Liver (tissue), 9 donors: ENCODE results near the gene CRADD. TPM values are rescaled to one million over a fixed set of nuclear protein-coding genes. Genes with fewer than 3 reads are reported as not detected.

ENCODE experiments used
- DNase-seq: peaks from one replicate; pipeline ENCODE4 v3.0.0-alpha.2; 2017; ENCODE audit warnings: low spot score
- H3K27ac ChIP-seq, 2 donors: one replicate each; pipeline ENCODE4 v1.7.0; 2013; ENCODE audit warnings: inconsistent platforms in 2 of 2, low read length in 2 of 2, control low read depth in 1 of 2, low read depth in 1 of 2, mild to moderate bottlenecking in 1 of 2
- H3K27me3 ChIP-seq, 4 donors: one replicate each; pipeline versions ENCODE4 v1.6.1 to v1.7.0; 2013; ENCODE audit warnings: low read length in 3 of 4, inconsistent platforms in 1 of 4, mild to moderate bottlenecking in 1 of 4, moderate library complexity in 1 of 4; ENCODE audit not compliant: control insufficient read depth in 4 of 4, insufficient read depth in 4 of 4
- H3K36me3 ChIP-seq, 4 donors: one replicate each; pipeline versions ENCODE4 v1.6.1 to v1.7.0; 2013; ENCODE audit warnings: low read length in 3 of 4, mild to moderate bottlenecking in 3 of 4, low read depth in 1 of 4, moderate library complexity in 1 of 4; ENCODE audit not compliant: control insufficient read depth in 4 of 4, insufficient read depth in 3 of 4
- H3K4me1 ChIP-seq, 4 donors: one replicate each; pipeline versions ENCODE4 v1.6.1 to v1.7.0; 2013; ENCODE audit warnings: low read length in 3 of 4, mild to moderate bottlenecking in 3 of 4, moderate library complexity in 1 of 4; ENCODE audit not compliant: control insufficient read depth in 4 of 4, insufficient read depth in 4 of 4
- H3K4me3 ChIP-seq, 3 donors: one replicate each; pipeline versions ENCODE4 v1.6.1 to v1.7.0; 2013; ENCODE audit warnings: low read length in 3 of 3, control low read depth in 1 of 3, low read depth in 1 of 3, mild to moderate bottlenecking in 1 of 3
- H3K9ac ChIP-seq, 2 donors: one replicate each; pipeline ENCODE4 v1.7.0; 2013; ENCODE audit warnings: low read length in 2 of 2, mild to moderate bottlenecking in 2 of 2, moderate library complexity in 2 of 2, control low read depth in 1 of 2, low read depth in 1 of 2
- H3K9me3 ChIP-seq, 4 donors: one replicate each; pipeline versions ENCODE4 v1.6.1 to v1.7.0; 2013; ENCODE audit warnings: low read length in 3 of 4; ENCODE audit not compliant: control insufficient read depth in 4 of 4
- ATF3 ChIP-seq: IDR thresholded peaks from 2 replicates; pipeline ENCODE4 v1.6.1; 2016; ENCODE audit warnings: antibody characterized with exemption
- CTCF ChIP-seq: fragments of 150-350 bp; IDR thresholded peaks from 2 replicates; pipeline ENCODE4 v1.5.1; 2017; ENCODE audit warnings: improper control_type of control experiment, low read depth, low read length; ENCODE audit not compliant: missing input control
- EGR1 ChIP-seq, 2 donors: IDR thresholded peaks; 2 replicates each; pipeline ENCODE4 v1.6.1; 2016 to 2018; ENCODE audit warnings: antibody characterized with exemption in 2 of 2, low read depth in 2 of 2
- FOXA1 ChIP-seq: IDR thresholded peaks from 2 replicates; pipeline ENCODE4 v1.6.1; 2016; ENCODE audit warnings: antibody characterized with exemption
- FOXA2 ChIP-seq: IDR thresholded peaks from 2 replicates; pipeline ENCODE4 v1.6.1; 2016; ENCODE audit warnings: antibody characterized with exemption
- GABPA ChIP-seq, 2 donors: IDR thresholded peaks in 1 of 2; conservative IDR thresholded peaks in 1 of 2; 2 replicates each; pipeline ENCODE4 v1.6.1; 2016; ENCODE audit warnings: antibody characterized with exemption in 2 of 2, mild to moderate bottlenecking in 1 of 2, moderate library complexity in 1 of 2
- HNF4A ChIP-seq, 2 donors: conservative IDR thresholded peaks; 2 replicates each; pipeline ENCODE4 v1.6.1; 2016; ENCODE audit warnings: antibody characterized with exemption in 2 of 2, mild to moderate bottlenecking in 2 of 2
- HNF4G ChIP-seq: IDR thresholded peaks from 2 replicates; pipeline ENCODE4 v1.6.1; 2016; ENCODE audit warnings: antibody characterized with exemption
- JUND ChIP-seq, 2 donors: IDR thresholded peaks; 2 replicates each; pipeline ENCODE4 v1.6.1; 2016; ENCODE audit warnings: antibody characterized with exemption in 2 of 2
- NR2F2 ChIP-seq: IDR thresholded peaks from 2 replicates; pipeline ENCODE4 v1.6.1; 2016; ENCODE audit warnings: antibody characterized with exemption
- RAD21 ChIP-seq, 2 donors: IDR thresholded peaks; 2 replicates each; pipeline ENCODE4 v1.6.1; 2016; ENCODE audit warnings: antibody characterized with exemption in 2 of 2, mild to moderate bottlenecking in 2 of 2
- RXRA ChIP-seq, 2 donors: IDR thresholded peaks; 2 replicates each; pipeline ENCODE4 v1.6.1; 2017 to 2018; ENCODE audit warnings: antibody characterized with exemption in 2 of 2, mild to moderate bottlenecking in 1 of 2
- SP1 ChIP-seq: IDR thresholded peaks from 2 replicates; pipeline ENCODE4 v1.6.1; 2018; ENCODE audit warnings: antibody characterized with exemption, mild to moderate bottlenecking
- TAF1 ChIP-seq: conservative IDR thresholded peaks from 2 replicates; pipeline ENCODE4 v1.6.1; 2016; ENCODE audit warnings: antibody characterized with exemption, mild to moderate bottlenecking
- YY1 ChIP-seq: IDR thresholded peaks from 2 replicates; pipeline ENCODE4 v1.6.1; 2016; ENCODE audit warnings: antibody characterized with exemption, mild to moderate bottlenecking
- ZBTB33 ChIP-seq: IDR thresholded peaks from 2 replicates; pipeline ENCODE4 v1.6.1; 2016; ENCODE audit warnings: antibody characterized with exemption
- WGBS: extraction: QIAGEN DNeasy Blood & Tissue Kit; methylation state at CpG from one replicate; pipeline ENCODE4 v1.1.7; 2013; 5-methylcytosine and 5-hydroxymethylcytosine counted together
- polyA plus RNA-seq, 2 donors: library from polyadenylated mRNA; stranded (reverse) in 1 of 2; unstranded in 1 of 2; fragments of 200-250 nt in 1 of 2; fragments of >200 nt in 1 of 2; fragmentation: Nextera tagmentation in 1 of 2; extraction: Ambion mirVana in 1 of 2; gene quantifications; one replicate each; pipeline versions ENCODE4 v1.2.1 to v1.2.3, GENCODE V29; 2013 to 2015
- total RNA-seq, 2 donors: library from RNA; depleted of rRNA; stranded (reverse); fragments of >200 nt; gene quantifications; one replicate each; pipeline ENCODE4 v1.2.3, GENCODE V29; 2014
- TF ChIP-seq, protein P1 (sequence below): IDR thresholded peaks from 2 replicates; pipeline ENCODE4 v1.6.1; 2016; ENCODE audit warnings: antibody characterized with exemption, mild to moderate bottlenecking
- TF ChIP-seq, protein P2 (sequence below): IDR thresholded peaks from 2 replicates; pipeline ENCODE4 v1.6.1; 2016; ENCODE audit warnings: antibody characterized with exemption
- donor health status: healthy.
- donor health status: healthy.
- donor health status: healthy.
- donor health status: healthy.
- donor health status: healthy.

Gene CRADD
- total and polyA plus RNA-seq, 4 donors: 19.4 to 48.9 (median 29.6) TPM

DNA sequence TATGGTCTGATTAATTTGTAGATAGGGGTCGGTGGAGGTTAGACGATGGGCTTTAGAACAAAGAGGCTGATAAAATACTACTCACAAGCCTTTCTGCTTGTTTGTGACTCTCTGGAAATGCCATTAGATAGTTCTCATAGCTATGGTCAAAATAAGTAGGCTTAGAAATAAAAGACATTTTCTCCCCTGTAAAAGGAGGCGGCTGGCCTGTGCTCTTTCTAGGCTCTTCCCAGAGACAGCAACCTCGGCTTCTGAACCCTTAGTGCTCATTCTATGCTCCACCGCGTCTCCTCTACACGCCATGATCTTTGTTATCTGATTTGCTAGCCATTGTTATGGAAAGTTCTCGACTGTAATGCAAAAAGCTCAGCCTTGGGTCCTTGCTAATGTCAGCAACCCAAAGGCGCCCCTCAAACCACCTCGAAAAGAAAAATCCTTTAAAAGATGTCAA lies 64.5 kb downstream of the CRADD start:
- H3K9me3 ChIP-seq: no peaks in the 10 kb centered on the region
- peaks cover 1 to 34% (median 17%) of the 10 kb centered on the region in 4 donors for H3K4me1 ChIP-seq
- H3K4me3 ChIP-seq: peak overlapping the region; percentile 59 to 65 (median 61)
- peak overlapping the region; percentile 77 to 98 for H3K9ac ChIP-seq
- DNase-seq: peak; percentile 53
- TF ChIP-seq HNF4A (conservative IDR thresholded peaks at IDR 0.05) (no peak), FOXA2 (no peak), HNF4G (no peak), RXRA (IDR thresholded peaks at IDR 0.05) (no peak), NR2F2 (no peak), SP1 (no peak), YY1 (no peak), EGR1 (IDR thresholded peaks at IDR 0.05; ENCODE audit: low read depth in 2 of 2) (no peak), JUND (IDR thresholded peaks at IDR 0.05) (no peak)
- H3K27me3 ChIP-seq: no peaks in the 10 kb centered on the region
- H3K36me3 ChIP-seq: no peaks in the 10 kb centered on the region
- H3K27ac ChIP-seq: peak overlapping the region; percentile 92 to 94
- WGBS: 20% methylated on average over 10 of the region's 10 CpGs

DNA sequence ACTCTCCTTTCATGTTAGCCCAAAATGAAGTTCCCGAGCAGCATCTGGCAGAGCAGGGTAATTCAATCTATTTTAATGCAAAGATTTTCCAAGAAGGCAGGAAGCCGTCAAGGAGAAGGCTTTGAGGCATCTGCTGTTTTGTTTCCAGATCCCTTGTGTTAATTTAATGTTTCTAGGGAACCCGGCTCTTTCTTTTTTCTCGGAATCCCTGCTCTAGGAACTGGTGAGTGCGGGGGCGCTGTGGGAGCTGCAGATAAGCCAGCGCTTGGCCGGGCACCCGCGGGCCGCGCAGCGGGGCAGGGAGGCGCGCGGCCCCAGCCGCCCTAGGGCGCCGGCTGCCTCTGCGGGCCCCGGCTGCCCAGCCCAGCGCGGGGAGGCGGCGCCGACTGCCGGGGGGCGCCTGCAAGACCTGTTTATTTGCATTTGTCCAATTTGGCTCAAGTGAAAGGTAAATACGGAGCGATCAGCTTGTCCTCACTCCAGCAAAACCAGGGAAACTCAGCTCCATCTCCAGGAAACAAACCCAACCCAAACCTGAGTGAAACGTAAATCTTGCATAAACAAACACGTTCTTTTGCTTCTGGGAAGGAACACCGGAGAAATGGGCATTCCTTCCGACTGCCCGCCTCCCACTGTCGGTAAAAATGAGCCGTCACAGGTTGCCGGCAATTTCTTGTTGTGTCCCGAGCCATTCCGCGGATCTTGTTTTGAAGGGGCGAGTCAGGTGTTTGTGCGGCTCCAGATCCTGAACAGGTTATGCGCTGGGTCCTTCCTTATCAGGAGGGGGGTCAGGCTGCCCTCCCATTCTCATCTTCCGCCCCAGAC lies 65.1 kb downstream of the CRADD start:
- Histone ChIP-seq H3K27ac (peak overlapping the region; percentile 92 to 94), H3K4me3 (peak overlapping the region; percentile 61 to 78 (median 78)), H3K36me3 (no peaks in the 10 kb centered on the region), H3K9me3 (no peaks in the 10 kb centered on the region), H3K27me3 (no peaks in the 10 kb centered on the region), H3K9ac (peak overlapping the region; percentile 87 to 98), H3K4me1 (peaks cover 1 to 40% (median 21%) of the 10 kb centered on the region in 4 donors)
- under 1% methylated on average over 45 of the region's 45 CpGs for WGBS
- peak; percentile 78 for DNase-seq
- TF ChIP-seq, protein P1, sequence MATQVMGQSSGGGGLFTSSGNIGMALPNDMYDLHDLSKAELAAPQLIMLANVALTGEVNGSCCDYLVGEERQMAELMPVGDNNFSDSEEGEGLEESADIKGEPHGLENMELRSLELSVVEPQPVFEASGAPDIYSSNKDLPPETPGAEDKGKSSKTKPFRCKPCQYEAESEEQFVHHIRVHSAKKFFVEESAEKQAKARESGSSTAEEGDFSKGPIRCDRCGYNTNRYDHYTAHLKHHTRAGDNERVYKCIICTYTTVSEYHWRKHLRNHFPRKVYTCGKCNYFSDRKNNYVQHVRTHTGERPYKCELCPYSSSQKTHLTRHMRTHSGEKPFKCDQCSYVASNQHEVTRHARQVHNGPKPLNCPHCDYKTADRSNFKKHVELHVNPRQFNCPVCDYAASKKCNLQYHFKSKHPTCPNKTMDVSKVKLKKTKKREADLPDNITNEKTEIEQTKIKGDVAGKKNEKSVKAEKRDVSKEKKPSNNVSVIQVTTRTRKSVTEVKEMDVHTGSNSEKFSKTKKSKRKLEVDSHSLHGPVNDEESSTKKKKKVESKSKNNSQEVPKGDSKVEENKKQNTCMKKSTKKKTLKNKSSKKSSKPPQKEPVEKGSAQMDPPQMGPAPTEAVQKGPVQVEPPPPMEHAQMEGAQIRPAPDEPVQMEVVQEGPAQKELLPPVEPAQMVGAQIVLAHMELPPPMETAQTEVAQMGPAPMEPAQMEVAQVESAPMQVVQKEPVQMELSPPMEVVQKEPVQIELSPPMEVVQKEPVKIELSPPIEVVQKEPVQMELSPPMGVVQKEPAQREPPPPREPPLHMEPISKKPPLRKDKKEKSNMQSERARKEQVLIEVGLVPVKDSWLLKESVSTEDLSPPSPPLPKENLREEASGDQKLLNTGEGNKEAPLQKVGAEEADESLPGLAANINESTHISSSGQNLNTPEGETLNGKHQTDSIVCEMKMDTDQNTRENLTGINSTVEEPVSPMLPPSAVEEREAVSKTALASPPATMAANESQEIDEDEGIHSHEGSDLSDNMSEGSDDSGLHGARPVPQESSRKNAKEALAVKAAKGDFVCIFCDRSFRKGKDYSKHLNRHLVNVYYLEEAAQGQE: peak; percentile 45
- TF ChIP-seq HNF4G (no peak), GABPA (IDR thresholded peaks at IDR 0.05 in 1 of 2, conservative IDR thresholded peaks at IDR 0.05 in 1 of 2) (no peak), YY1 (peak; percentile 7), JUND (IDR thresholded peaks at IDR 0.05) (peak in 1 of 2 donors; percentile 29), TAF1 (peak; percentile 74), NR2F2 (no peak), RXRA (IDR thresholded peaks at IDR 0.05) (peak; percentile 32 to 64), CTCF (peak; percentile 41), RAD21 (IDR thresholded peaks at IDR 0.05) (peak; percentile 56 to 73), EGR1 (IDR thresholded peaks at IDR 0.05; ENCODE audit: low read depth in 2 of 2) (peak in 1 of 2 donors; percentile 76), ZBTB33 (peak; percentile 24), HNF4A (conservative IDR thresholded peaks at IDR 0.05) (peak in 1 of 2 donors; percentile 33), SP1 (peak; percentile 30), FOXA1 (peak; percentile 81), ATF3 (no peak), FOXA2 (peak; percentile 82)
- TF ChIP-seq, protein P2, sequence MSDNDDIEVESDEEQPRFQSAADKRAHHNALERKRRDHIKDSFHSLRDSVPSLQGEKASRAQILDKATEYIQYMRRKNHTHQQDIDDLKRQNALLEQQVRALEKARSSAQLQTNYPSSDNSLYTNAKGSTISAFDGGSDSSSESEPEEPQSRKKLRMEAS: peak; percentile 24
